ENCODE data around the gene PARVA. TPM values are rescaled to one million over a fixed set of nuclear protein-coding genes. Genes with fewer than 3 reads are reported as not detected.
"Not testable (repeated sequence)": the region's sequence is repeated elsewhere in the genome, so short reads cannot be mapped to it uniquely, and the experiment has no call there.

PARVA gene
- total and polyA plus RNA-seq, 3 donors from 2014 or later, result 18.7 to 23.7 (median 23.6) TPM

- WGBS, 2 donors, result 86 to 92% methylated on average over 12 to 14 of the region's 15 CpGs
- TF ChIP-seq POLR2A (IDR thresholded peaks at IDR 0.05) (no peak), CTCF (IDR thresholded peaks at IDR 0.05) (no peak)
- intact Hi-C loops (cut with DNase I; ENCODE audit: low total_unique reads), result no loop called here
- H3K27ac ChIP-seq, result no peak overlapping the region
- H3K27me3 ChIP-seq, result no peaks in the 10 kb centered on the region
- DNase-seq, result no peak
- no peaks in the 10 kb centered on the region for H3K9me3 ChIP-seq
- H3K4me3 ChIP-seq, result no peak overlapping the region
- no peaks in the 10 kb centered on the region for H3K4me1 ChIP-seq
- H3K36me3 ChIP-seq (ENCODE audit: low read depth, missing control alignments), result no peaks in the 10 kb centered on the region
These were observed 141.4 kb downstream of the PARVA start for GRCh38 chr11:12518606-12519385.

GRCh38 chr11:12520054-12520453 is 142.7 kb downstream of the PARVA start:
- H3K9me3 ChIP-seq, result no peaks in the 10 kb centered on the region
- no peaks in the 10 kb centered on the region for H3K4me1 ChIP-seq
- H3K36me3 ChIP-seq (ENCODE audit: low read depth, missing control alignments), result no peaks in the 10 kb centered on the region
- WGBS, 2 donors, result 91 to 94% methylated on average over 3 of the region's 3 CpGs
- DNase-seq, result no peak
- TF ChIP-seq POLR2A (IDR thresholded peaks at IDR 0.05) (no peak), CTCF (IDR thresholded peaks at IDR 0.05) (no peak)
- H3K27me3 ChIP-seq, result no peaks in the 10 kb centered on the region
- intact Hi-C loops (cut with DNase I; ENCODE audit: low total_unique reads), result no loop called here
- no peak overlapping the region for H3K27ac ChIP-seq
- H3K4me3 ChIP-seq, result no peak overlapping the region

GRCh38 chr11:12520576-12520975 is 143.2 kb downstream of the PARVA start:
- H3K27ac ChIP-seq; intact Hi-C loops (cut with DNase I; ENCODE audit: low total_unique reads); H3K27me3 ChIP-seq; H3K4me3 ChIP-seq; H3K9me3 ChIP-seq; H3K4me1 ChIP-seq; H3K36me3 ChIP-seq (ENCODE audit: low read depth, missing control alignments); DNase-seq: not testable (repeated sequence)
- 89 to 96% methylated on average over 6 of the region's 6 CpGs for WGBS, 2 donors

GRCh38 chr11:12523180-12523924 is 146.0 kb downstream of the PARVA start:
- intact Hi-C loops (cut with DNase I; ENCODE audit: low total_unique reads), result no loop called here
- no peaks in the 10 kb centered on the region for H3K36me3 ChIP-seq (ENCODE audit: low read depth, missing control alignments)
- no peak for DNase-seq
- H3K4me1 ChIP-seq, result no peaks in the 10 kb centered on the region
- WGBS, 2 donors, result 91 to 92% methylated on average over 9 of the region's 9 CpGs
- H3K27me3 ChIP-seq, result no peaks in the 10 kb centered on the region
- H3K9me3 ChIP-seq, result no peaks in the 10 kb centered on the region
- TF ChIP-seq POLR2A (IDR thresholded peaks at IDR 0.05), result no peak
- no peak for TF ChIP-seq CTCF (IDR thresholded peaks at IDR 0.05)
- no peak overlapping the region for H3K4me3 ChIP-seq
- no peak overlapping the region for H3K27ac ChIP-seq

- TF ChIP-seq POLR2A (IDR thresholded peaks at IDR 0.05), result no peak
- no peak for TF ChIP-seq CTCF (IDR thresholded peaks at IDR 0.05)
- WGBS, 2 donors, result 78 to 97% methylated on average over 5 of the region's 5 CpGs
These were observed 147.5 kb downstream of the PARVA start for GRCh38 chr11:12524865-12525264.

More at GRCh38 chr11:12524865-12525264, 147.5 kb downstream of the PARVA start:
- H3K36me3 ChIP-seq (ENCODE audit: low read depth, missing control alignments), result no peaks in the 10 kb centered on the region
- H3K9me3 ChIP-seq, result no peaks in the 10 kb centered on the region
- H3K27ac ChIP-seq, result no peak overlapping the region
- H3K4me3 ChIP-seq, result no peak overlapping the region
- H3K4me1 ChIP-seq, result no peaks in the 10 kb centered on the region
- no peaks in the 10 kb centered on the region for H3K27me3 ChIP-seq
- intact Hi-C loops (cut with DNase I; ENCODE audit: low total_unique reads), result no loop called here
- no peak for DNase-seq
